Stimulated activated CD4-positive, alpha-beta T cell treated with anti-CD3 and anti-CD28 coated beads, Interleukin-1b, Interleukin-23, amount 100 ng/mL, for 48 hours (primary cell): ENCODE data around the gene GAS6.
A peak's percentile ranks its signal among the peaks of the same experiment; 100 is the strongest.

ENCODE experiments used
- DNase-seq: peaks from one replicate; pipeline ENCODE4 v3.0.0-alpha.2; 2020

The GAS6 gene

GRCh38 chr13:113817860-113818691 lies 45.8 kb downstream of the GAS6 start:
- no peak for DNase-seq

GRCh38 chr13:113816946-113817859 lies 46.7 kb downstream of the GAS6 start:
- DNase-seq = peak; percentile 88

DNA sequence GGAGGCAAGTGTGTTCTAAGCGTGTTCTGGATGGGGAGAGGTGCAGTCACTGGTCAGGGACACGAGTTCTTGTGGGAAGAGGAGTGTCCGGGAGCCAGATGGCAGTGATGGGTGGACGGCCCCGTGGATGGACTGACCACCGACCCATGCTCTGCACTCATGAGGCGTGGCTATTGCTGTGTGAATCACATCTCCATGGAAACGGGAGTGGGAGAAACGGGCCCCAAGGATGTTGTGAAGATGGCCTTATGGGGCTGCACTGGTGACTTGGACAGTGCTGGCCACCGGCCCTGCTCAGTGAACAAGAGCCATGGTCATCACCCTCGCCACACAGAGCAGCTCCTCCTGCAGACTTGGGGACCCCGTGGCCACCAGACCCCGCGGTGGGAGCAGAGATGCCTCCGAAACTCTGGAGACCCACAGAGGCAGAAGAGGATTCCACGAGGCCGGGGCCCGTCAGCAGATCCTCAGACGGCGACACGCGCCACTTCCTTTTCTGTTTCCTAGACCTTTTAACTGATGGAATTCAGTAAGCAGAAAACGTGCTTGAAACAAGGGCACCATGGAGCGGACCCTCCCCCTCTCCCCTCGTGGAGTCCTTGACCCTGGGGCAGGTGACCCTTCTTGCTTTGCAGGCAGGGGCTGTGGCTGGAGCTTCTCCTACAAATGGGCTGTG lies 47.5 kb downstream of the GAS6 start:
- no peak for DNase-seq

DNA sequence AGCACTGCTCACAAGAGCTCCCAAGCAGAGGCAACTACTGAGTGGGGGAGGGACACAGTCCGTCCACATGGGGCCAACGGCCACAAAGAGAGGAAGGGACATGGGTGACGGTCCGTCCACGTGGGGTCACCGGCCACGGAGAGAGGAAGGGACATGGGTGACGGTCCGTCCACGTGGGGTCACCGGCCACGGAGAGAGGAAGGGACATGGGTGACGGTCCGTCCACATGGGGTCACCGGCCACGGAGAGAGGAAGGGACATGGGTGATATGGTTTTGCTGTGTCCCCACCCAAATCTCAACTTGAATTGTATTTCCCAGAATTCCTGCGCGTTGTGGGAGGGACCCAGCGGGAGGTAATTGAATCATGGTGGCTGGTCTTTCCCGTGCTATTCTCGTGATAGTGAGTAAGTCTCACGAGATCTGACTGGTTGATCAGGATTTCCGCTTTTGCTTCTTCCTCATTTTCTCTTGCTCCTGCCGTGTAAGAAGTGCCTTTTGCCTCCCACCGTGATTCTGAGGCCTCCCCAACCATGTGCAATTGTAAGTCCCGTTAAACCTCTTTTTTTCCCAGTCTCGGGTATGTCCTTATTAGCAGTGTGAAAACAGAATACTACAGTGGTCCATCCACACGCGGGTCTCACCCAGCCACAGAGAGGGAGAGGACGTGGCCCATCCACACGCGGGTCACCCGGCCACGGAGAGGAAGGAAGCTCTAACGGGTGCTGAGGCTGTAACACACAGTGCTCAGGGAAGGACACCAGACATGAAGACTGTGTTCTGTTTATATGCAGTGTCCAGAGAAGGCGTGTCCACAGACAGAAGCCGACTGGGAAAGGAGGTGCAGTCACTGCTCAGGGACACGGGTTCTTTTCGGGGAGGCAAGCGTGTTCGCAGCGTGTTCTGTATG lies 48.5 kb downstream of the GAS6 start:
- peak; percentile 34 for DNase-seq

- no peak for DNase-seq
Measured at GRCh38 chr13:113814435-113814821, 49.4 kb downstream of the GAS6 start.

DNA sequence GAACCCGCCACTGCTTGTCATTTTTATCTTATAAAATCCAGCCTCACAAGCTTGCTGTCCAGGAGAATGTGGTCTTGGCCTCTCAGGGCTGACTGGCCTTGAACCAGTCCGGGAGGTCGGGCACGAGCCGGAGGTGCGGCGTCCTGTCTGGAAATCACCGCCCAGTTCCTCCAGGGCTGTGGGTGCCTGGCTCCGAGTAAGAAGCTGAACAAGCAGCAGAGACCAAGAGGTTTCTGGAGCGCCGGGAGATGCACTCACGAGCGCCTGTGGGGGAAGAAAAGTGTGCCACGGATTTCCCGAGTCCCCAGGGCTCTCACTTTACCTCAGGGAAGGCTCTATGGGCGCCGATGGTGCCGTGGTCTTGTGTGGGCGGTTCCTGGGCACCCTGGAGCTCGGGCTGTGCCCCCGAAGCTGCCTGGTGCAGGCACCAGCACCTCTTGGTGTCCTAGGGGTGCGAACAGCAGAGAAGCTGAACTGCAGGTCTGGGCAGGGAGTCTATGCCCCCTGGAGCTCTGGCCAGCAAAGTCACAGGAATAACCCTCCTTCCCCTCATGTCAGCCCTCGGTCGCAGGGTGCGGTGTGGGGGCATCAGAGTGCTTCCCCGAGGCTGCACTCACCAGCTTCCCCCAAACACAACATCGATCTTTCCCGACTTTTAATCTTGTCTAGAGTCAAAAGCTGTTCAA lies 50.0 kb downstream of the GAS6 start:
- DNase-seq = no peak

DNA sequence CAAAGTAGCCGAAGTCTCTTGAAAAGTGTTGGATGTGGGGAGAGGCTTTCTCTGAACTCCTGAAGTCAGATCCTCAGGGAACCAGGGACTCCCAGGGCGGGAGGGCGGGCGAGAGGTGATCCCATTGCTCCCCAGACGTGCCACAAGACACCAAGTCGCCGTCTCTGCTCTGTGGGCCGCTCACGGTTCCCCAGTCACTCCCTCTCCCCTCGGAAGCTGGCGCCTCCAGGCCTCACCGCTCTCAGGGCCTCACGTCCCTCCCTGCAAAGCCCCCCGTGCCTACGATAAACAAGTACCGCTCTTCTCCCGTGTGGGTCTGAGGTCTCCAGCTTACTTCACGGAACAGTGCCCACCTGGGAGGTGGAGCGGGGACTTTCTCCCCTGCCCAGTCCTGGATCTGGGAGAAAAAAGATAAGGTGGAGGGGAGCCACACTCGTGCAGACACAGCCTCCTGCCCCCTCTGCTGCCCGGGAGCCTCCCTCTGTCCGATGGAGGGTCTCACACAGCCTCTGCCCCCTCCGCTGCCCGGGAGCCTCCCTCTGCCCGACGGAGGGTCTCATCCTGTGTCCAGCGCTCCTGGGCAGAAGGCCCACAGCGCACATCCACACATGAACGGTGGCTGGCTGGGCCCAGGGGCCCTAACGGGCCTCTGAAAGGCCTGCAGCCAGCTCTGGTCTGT lies 50.7 kb downstream of the GAS6 start:
- no peak for DNase-seq

- DNase-seq = no peak
Measured at GRCh38 chr13:113812178-113813040, 51.5 kb downstream of the GAS6 start.

- DNase-seq = no peak
Measured at GRCh38 chr13:113811081-113811928, 52.6 kb downstream of the GAS6 start.

DNA sequence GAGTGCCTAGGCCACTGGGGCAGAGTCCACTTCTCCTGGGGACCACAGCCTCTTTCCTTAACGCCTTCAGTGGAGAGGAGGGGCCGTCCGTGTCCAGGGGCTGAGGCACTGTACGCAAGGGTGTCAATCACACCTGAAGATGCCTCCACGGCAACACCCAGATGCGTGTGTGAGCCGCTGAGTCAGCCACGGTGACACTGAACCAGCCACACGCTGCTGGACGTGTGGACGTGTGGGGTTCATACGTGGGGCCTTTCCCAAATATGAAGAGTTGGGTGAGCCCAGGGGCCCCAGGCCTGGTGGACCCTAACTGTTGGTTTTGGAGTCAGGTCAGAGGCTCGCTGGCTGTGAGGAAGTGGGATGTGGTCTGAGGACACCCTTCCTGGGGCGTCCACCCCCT lies 53.2 kb downstream of the GAS6 start:
- DNase-seq = no peak

DNA sequence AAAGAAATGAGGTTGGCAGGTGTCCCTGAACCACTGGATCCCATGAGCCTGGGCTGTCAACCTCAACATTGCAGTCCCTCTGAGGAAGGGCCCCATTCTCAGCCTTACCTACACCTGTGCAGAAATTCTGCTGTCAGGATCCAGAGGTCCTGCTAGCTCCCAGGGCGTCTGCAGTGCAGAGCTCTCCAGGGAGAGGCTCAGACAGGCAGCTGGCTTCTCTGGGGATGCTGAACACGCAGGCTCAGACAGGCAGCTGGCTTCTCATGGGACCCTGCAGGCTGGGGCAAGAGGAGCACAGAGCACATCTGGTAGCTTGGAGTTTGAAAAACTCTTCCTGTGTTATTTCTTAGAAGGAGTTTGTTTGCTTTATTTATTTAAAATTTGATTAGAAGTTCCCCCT lies 53.9 kb downstream of the GAS6 start:
- no peak for DNase-seq

GRCh38 chr13:113808058-113808834 lies 55.6 kb downstream of the GAS6 start:
- DNase-seq = no peak

GRCh38 chr13:113806526-113806925 lies 57.4 kb downstream of the GAS6 start:
- DNase-seq = no peak

- no peak for DNase-seq
Measured at GRCh38 chr13:113806104-113806471, 57.8 kb downstream of the GAS6 start.

DNA sequence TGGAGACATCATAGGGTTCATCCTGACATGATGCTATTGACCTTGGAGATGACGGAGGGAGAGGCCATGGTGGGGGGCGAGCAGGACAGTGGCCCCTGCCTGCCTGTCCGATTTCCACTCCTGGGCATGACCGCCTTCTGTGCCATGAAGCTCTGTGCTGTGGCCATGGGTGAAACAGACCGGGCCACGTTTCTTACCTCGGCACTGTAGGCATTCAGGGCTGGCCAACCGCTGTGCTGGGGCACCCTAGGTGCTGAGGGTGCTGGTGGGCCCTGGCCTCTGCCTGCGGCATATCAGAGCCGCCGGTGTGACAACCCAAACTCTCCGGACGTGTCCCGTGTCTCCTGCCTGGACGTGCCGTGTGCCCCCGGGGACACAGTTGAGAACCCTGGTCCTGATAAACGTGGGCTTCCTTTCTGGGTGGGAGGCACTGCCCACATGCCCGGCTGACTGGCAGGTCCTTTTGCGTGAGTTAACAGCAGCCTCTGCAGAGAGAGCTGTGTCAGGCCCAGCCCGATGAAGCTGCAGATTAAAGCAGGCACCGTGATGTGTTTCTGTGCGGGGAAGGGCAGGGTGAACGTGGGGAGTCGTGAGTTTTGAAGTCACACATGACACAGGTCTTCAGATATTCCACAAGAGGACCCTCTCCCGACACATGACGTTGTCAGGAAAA lies 58.3 kb downstream of the GAS6 start:
- DNase-seq = no peak

- DNase-seq = no peak
Measured at GRCh38 chr13:113804703-113805430, 59.0 kb downstream of the GAS6 start.
